HepG2 (cell line): Measurements from ENCODE around the gene TNIP1. TPM values are rescaled to one million over a fixed set of nuclear protein-coding genes. Genes with fewer than 3 reads are reported as not detected.

Experiments used
- CENPX ChIP-seq: sonication (generic); formaldehyde crosslinking; IDR thresholded peaks from 2 replicates; pipeline ENCODE4 v1.9.0; 2021; ENCODE audit warnings: mild to moderate bottlenecking, missing genetic modification reagents, moderate library complexity
- FOXO1 ChIP-seq: sonication (generic); formaldehyde crosslinking; IDR thresholded peaks from 2 replicates; pipeline ENCODE4 v1.4.0; 2020; ENCODE audit warnings: missing genetic modification reagents
- HOXA5 ChIP-seq: sonication (generic); formaldehyde crosslinking; IDR thresholded peaks from 2 replicates; pipeline ENCODE4 v1.4.0; 2020; ENCODE audit warnings: missing genetic modification reagents
- PHF21A ChIP-seq: sonication (generic); formaldehyde crosslinking; IDR thresholded peaks from 2 replicates; pipeline ENCODE4 v1.5.0; 2020; ENCODE audit warnings: mild to moderate bottlenecking, missing genetic modification reagents
- RAD51 ChIP-seq: fragments of 450-650 bp; IDR thresholded peaks from 2 replicates; pipeline ENCODE4 v1.6.1; 2016; ENCODE audit warnings: borderline replicate concordance
- RBFOX2 ChIP-seq: fragments of 200-400 bp; formaldehyde crosslinking; IDR thresholded peaks from 2 replicates; pipeline ENCODE4 v1.6.1; 2017; ENCODE audit warnings: low read depth, mild to moderate bottlenecking, low read length
- RFX1 ChIP-seq: fragments of 450-650 bp; IDR thresholded peaks from 2 replicates; pipeline ENCODE4 v1.6.1; 2017
- ZNF224 ChIP-seq: sonication (generic); formaldehyde crosslinking; IDR thresholded peaks from 2 replicates; pipeline ENCODE4 v1.5.0; 2020; ENCODE audit warnings: mild to moderate bottlenecking, missing genetic modification reagents
- ZNF3 ChIP-seq: IDR thresholded peaks from 2 replicates; pipeline ENCODE4 v1.7.0; 2017; ENCODE audit warnings: inconsistent platforms
- polyA plus RNA-seq, 8 experiments: library from polyadenylated mRNA; depleted of rRNA in 3 of 8; stranded (reverse) in 7 of 8; unstranded in 1 of 8; fragments of >200 nt; fragmentation: Illumina TruSeq in 4 of 8; extraction: Trizol in 4 of 8; gene quantifications; 2 replicates each; pipeline versions ENCODE4 v1.2.1 to v1.2.3, GENCODE V29; 2011 to 2016; ENCODE audit warnings: low read depth in 4 of 8, missing spikeins in 1 of 8, mixed read lengths in 1 of 8; ENCODE audit not compliant: insufficient read depth in 1 of 8
- total RNA-seq, 5 experiments: library from RNA; depleted of rRNA; stranded (reverse); fragments of >200 nt; fragmentation: Illumina TruSeq; extraction: Trizol; gene quantifications; 2 replicates each; pipeline ENCODE4 v1.2.3, GENCODE V29; 2016; ENCODE audit warnings: low read depth in 1 of 5
- TF ChIP-seq, protein P1 (sequence below): IDR thresholded peaks from 2 replicates; pipeline ENCODE4 v1.4.0; 2020; ENCODE audit warnings: mild to moderate bottlenecking, missing genetic modification reagents
- TF ChIP-seq, protein P2 (sequence below): sonication (generic); formaldehyde crosslinking; IDR thresholded peaks from one replicate; pipeline ENCODE4 v1.5.1; 2020; ENCODE audit warnings: mild to moderate bottlenecking, missing genetic modification reagents; ENCODE audit errors: not compliant biosample characterization
- TF ChIP-seq, protein P3 (sequence below): IDR thresholded peaks from 2 replicates; pipeline ENCODE4 v1.6.1; 2016
- TF ChIP-seq, protein P4 (sequence below): sonication (generic); formaldehyde crosslinking; IDR thresholded peaks from 2 replicates; pipeline ENCODE4 v1.4.0; 2020; ENCODE audit warnings: missing genetic modification reagents

The TNIP1 gene
- total and polyA plus RNA-seq, 2 of the 13 experiments (the other 11 are each of a cell fraction or from before 2014, with no cell fraction given): 26.2 to 45.9 TPM

DNA sequence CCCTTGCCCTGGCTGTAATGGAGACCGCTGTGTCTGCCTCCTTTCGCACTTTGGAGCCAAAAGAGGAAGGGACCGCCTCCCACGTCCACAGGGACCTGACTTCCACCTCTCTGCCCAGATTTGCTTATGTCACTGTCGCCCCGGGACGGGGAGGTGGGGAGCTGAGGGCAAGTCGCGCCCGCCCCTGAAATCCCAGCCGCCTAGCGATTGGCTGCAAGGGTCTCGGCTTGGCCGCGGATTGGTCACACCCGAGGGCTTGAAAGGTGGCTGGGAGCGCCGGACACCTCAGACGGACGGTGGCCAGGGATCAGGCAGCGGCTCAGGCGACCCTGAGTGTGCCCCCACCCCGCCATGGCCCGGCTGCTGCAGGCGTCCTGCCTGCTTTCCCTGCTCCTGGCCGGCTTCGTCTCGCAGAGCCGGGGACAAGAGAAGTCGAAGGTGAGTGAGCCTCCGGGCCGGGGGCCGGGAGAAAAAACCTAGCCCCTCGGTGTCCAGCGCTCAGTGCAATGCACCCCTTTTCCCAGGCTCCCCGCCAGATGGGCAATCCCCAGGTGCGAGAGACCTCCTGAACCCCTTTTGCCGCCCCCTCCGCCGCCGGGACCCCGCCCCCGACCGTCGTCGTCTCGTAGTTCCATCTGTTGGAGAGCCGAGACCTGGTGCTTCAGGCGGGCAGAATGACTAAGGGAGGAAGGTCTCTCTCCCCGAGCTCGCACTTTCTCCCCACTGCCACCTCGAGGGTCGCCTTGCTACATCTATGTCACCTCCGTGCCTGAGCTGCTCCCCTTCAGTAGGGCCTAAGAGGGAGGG is 60.3 kb downstream of the TNIP1 start, which contains the start of gene GPX3 (continued):
- TF ChIP-seq RAD51 (no peak), PHF21A (peak; percentile 97), ZNF3 (CRISPR knock-in tag) (no peak), RFX1 (no peak), ZNF224 (no peak), RBFOX2 (peak; percentile 90), FOXO1 (CRISPR knock-in tag) (0 out of 2 replicates have a peak, but pooled peaks have one; percentile 13), HOXA5 (CRISPR knock-in tag) (peak; percentile 94; the same call in 1 of the 2 replicates), CENPX (CRISPR knock-in tag) (no peak)
- TF ChIP-seq, protein P1, sequence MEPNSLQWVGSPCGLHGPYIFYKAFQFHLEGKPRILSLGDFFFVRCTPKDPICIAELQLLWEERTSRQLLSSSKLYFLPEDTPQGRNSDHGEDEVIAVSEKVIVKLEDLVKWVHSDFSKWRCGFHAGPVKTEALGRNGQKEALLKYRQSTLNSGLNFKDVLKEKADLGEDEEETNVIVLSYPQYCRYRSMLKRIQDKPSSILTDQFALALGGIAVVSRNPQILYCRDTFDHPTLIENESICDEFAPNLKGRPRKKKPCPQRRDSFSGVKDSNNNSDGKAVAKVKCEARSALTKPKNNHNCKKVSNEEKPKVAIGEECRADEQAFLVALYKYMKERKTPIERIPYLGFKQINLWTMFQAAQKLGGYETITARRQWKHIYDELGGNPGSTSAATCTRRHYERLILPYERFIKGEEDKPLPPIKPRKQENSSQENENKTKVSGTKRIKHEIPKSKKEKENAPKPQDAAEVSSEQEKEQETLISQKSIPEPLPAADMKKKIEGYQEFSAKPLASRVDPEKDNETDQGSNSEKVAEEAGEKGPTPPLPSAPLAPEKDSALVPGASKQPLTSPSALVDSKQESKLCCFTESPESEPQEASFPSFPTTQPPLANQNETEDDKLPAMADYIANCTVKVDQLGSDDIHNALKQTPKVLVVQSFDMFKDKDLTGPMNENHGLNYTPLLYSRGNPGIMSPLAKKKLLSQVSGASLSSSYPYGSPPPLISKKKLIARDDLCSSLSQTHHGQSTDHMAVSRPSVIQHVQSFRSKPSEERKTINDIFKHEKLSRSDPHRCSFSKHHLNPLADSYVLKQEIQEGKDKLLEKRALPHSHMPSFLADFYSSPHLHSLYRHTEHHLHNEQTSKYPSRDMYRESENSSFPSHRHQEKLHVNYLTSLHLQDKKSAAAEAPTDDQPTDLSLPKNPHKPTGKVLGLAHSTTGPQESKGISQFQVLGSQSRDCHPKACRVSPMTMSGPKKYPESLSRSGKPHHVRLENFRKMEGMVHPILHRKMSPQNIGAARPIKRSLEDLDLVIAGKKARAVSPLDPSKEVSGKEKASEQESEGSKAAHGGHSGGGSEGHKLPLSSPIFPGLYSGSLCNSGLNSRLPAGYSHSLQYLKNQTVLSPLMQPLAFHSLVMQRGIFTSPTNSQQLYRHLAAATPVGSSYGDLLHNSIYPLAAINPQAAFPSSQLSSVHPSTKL: peak; percentile 56; the same call in 1 of the 2 replicates
- TF ChIP-seq, protein P2, sequence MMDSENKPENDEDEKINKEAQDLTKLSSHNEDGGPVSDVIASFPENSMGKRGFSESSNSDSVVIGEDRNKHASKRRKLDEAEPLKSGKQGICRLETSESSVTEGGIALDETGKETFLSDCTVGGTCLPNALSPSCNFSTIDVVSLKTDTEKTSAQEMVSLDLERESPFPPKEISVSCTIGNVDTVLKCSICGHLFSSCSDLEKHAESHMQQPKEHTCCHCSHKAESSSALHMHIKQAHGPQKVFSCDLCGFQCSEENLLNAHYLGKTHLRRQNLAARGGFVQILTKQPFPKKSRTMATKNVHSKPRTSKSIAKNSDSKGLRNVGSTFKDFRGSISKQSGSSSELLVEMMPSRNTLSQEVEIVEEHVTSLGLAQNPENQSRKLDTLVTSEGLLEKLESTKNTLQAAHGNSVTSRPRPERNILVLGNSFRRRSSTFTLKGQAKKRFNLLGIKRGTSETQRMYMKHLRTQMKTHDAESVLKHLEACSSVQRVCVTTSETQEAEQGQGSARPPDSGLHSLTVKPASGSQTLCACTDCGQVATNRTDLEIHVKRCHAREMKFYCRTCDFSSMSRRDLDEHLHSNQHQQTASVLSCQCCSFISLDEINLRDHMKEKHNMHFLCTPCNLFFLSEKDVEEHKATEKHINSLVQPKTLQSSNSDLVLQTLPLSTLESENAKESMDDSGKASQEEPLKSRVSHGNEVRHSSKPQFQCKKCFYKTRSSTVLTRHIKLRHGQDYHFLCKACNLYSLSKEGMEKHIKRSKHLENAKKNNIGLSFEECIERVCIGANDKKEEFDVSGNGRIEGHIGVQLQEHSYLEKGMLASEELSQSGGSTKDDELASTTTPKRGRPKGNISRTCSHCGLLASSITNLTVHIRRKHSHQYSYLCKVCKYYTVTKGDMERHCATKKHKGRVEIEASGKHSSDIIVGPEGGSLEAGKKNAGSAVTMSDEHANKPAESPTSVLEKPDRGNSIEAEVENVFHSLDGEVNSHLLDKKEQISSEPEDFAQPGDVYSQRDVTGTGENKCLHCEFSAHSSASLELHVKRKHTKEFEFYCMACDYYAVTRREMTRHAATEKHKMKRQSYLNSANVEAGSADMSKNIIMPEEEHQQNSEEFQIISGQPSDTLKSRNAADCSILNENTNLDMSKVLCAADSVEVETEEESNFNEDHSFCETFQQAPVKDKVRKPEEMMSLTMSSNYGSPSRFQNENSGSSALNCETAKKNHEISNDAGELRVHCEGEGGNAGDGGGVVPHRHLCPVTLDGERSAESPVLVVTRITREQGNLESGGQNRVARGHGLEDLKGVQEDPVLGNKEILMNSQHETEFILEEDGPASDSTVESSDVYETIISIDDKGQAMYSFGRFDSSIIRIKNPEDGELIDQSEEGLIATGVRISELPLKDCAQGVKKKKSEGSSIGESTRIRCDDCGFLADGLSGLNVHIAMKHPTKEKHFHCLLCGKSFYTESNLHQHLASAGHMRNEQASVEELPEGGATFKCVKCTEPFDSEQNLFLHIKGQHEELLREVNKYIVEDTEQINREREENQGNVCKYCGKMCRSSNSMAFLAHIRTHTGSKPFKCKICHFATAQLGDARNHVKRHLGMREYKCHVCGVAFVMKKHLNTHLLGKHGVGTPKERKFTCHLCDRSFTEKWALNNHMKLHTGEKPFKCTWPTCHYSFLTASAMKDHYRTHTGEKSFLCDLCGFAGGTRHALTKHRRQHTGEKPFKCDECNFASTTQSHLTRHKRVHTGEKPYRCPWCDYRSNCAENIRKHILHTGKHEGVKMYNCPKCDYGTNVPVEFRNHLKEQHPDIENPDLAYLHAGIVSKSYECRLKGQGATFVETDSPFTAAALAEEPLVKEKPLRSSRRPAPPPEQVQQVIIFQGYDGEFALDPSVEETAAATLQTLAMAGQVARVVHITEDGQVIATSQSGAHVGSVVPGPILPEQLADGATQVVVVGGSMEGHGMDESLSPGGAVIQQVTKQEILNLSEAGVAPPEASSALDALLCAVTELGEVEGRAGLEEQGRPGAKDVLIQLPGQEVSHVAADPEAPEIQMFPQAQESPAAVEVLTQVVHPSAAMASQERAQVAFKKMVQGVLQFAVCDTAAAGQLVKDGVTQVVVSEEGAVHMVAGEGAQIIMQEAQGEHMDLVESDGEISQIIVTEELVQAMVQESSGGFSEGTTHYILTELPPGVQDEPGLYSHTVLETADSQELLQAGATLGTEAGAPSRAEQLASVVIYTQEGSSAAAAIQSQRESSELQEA (CRISPR knock-in tag): peak; percentile 13
- TF ChIP-seq, protein P3, sequence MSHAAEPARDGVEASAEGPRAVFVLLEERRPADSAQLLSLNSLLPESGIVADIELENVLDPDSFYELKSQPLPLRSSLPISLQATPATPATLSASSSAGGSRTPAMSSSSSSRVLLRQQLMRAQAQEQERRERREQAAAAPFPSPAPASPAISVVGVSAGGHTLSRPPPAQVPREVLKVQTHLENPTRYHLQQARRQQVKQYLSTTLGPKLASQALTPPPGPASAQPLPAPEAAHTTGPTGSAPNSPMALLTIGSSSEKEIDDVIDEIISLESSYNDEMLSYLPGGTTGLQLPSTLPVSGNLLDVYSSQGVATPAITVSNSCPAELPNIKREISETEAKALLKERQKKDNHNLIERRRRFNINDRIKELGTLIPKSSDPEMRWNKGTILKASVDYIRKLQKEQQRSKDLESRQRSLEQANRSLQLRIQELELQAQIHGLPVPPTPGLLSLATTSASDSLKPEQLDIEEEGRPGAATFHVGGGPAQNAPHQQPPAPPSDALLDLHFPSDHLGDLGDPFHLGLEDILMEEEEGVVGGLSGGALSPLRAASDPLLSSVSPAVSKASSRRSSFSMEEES (CRISPR knock-in tag): no peak
- TF ChIP-seq, protein P4, sequence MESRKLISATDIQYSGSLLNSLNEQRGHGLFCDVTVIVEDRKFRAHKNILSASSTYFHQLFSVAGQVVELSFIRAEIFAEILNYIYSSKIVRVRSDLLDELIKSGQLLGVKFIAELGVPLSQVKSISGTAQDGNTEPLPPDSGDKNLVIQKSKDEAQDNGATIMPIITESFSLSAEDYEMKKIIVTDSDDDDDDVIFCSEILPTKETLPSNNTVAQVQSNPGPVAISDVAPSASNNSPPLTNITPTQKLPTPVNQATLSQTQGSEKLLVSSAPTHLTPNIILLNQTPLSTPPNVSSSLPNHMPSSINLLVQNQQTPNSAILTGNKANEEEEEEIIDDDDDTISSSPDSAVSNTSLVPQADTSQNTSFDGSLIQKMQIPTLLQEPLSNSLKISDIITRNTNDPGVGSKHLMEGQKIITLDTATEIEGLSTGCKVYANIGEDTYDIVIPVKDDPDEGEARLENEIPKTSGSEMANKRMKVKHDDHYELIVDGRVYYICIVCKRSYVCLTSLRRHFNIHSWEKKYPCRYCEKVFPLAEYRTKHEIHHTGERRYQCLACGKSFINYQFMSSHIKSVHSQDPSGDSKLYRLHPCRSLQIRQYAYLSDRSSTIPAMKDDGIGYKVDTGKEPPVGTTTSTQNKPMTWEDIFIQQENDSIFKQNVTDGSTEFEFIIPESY (CRISPR knock-in tag): no peak
